PC-3 (cell line): Measurements from ENCODE around the gene ZC3HAV1.

Experiments used
- EZH2 ChIP-seq: fragments of 300-600 bp; sonication (generic); IDR thresholded peaks from one replicate; pipeline ENCODE4 v1.6.1; 2017; ENCODE audit warnings: antibody characterized with exemption, mild to moderate bottlenecking, low read length; ENCODE audit not compliant: unreplicated experiment
- EZH2phosphoT487 ChIP-seq: fragments of 300-600 bp; sonication (generic); IDR thresholded peaks from 2 replicates; pipeline ENCODE4 v1.6.1; 2018; ENCODE audit warnings: mild to moderate bottlenecking, antibody characterized with exemption, low read length, borderline replicate concordance
- TF ChIP-seq, protein P1 (sequence below): fragments of 300-600 bp; sonication (generic); conservative IDR thresholded peaks from 2 replicates; pipeline ENCODE4 v1.5.1; 2017; ENCODE audit warnings: antibody characterized with exemption, low read depth, mild to moderate bottlenecking, low read length

- no peak for TF ChIP-seq EZH2phosphoT487
- TF ChIP-seq, protein P1, sequence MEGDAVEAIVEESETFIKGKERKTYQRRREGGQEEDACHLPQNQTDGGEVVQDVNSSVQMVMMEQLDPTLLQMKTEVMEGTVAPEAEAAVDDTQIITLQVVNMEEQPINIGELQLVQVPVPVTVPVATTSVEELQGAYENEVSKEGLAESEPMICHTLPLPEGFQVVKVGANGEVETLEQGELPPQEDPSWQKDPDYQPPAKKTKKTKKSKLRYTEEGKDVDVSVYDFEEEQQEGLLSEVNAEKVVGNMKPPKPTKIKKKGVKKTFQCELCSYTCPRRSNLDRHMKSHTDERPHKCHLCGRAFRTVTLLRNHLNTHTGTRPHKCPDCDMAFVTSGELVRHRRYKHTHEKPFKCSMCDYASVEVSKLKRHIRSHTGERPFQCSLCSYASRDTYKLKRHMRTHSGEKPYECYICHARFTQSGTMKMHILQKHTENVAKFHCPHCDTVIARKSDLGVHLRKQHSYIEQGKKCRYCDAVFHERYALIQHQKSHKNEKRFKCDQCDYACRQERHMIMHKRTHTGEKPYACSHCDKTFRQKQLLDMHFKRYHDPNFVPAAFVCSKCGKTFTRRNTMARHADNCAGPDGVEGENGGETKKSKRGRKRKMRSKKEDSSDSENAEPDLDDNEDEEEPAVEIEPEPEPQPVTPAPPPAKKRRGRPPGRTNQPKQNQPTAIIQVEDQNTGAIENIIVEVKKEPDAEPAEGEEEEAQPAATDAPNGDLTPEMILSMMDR = no peak
- no peak for TF ChIP-seq EZH2
These were observed 42.6 kb upstream of the ZC3HAV1 start for GRCh38 chr7:139152149-139152548.
